ENCODE results near the gene HES6.

Gene HES6

DNA sequence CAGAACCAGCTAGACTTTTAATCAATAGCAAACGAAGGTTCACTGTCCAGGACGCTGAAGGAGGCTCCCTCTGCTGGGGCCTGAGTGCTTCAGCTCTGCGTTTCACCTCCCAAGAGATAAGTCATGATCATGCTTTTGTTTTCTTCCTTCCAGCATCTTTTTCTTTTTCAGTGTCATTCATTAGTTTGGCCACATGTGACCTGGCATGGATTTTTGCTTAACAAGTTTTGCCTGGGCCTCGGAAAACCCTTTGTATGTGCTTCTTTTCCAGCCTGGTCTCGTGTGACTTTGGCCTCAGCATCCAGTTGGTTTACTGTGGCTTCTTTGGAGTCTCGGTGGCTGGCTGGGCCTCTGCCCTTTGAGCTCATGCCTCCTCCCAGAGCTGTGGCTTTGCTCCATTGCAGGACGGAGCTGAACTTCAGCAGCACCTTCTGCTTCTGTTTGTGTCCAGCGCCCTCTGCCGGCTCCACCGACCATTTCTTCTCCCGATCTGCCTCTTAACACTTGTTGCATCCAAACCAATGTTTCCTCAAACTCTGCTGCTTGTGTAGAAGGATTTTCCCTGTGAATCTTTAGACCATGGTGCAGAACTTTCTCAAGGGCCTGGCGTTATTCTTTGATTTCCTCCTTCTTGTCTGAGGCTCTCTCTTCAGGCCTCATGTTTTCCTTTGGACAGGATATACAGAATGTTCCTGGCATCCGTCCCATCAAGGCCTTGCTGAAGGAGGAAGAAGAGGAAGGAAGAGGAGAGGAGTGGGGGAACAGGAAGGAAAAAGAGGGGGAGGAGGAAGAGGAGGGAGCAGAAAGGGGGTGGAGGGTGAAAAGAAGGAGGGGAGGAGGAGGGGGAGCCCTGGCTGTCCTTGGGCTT lies 23.6 kb upstream of the HES6 start:
- H3K27ac Mint-ChIP-seq, result peak overlapping the region; percentile 6
- DNase-seq, result peak; percentile 89
- H3K27me3 Mint-ChIP-seq (ENCODE audit: low read depth, poor library complexity), result no peaks in the 10 kb centered on the region
- H3K4me3 Mint-ChIP-seq, result no peak overlapping the region
- peaks cover 11% of the 10 kb centered on the region for H3K36me3 Mint-ChIP-seq (ENCODE audit: low read depth)
- peaks cover 38% of the 10 kb centered on the region for H3K4me1 Mint-ChIP-seq
- H3K9me3 Mint-ChIP-seq, result no peaks in the 10 kb centered on the region
- TF ChIP-seq, protein P1, sequence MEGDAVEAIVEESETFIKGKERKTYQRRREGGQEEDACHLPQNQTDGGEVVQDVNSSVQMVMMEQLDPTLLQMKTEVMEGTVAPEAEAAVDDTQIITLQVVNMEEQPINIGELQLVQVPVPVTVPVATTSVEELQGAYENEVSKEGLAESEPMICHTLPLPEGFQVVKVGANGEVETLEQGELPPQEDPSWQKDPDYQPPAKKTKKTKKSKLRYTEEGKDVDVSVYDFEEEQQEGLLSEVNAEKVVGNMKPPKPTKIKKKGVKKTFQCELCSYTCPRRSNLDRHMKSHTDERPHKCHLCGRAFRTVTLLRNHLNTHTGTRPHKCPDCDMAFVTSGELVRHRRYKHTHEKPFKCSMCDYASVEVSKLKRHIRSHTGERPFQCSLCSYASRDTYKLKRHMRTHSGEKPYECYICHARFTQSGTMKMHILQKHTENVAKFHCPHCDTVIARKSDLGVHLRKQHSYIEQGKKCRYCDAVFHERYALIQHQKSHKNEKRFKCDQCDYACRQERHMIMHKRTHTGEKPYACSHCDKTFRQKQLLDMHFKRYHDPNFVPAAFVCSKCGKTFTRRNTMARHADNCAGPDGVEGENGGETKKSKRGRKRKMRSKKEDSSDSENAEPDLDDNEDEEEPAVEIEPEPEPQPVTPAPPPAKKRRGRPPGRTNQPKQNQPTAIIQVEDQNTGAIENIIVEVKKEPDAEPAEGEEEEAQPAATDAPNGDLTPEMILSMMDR (IDR thresholded peaks at IDR 0.05), result peak; percentile 78

DNA sequence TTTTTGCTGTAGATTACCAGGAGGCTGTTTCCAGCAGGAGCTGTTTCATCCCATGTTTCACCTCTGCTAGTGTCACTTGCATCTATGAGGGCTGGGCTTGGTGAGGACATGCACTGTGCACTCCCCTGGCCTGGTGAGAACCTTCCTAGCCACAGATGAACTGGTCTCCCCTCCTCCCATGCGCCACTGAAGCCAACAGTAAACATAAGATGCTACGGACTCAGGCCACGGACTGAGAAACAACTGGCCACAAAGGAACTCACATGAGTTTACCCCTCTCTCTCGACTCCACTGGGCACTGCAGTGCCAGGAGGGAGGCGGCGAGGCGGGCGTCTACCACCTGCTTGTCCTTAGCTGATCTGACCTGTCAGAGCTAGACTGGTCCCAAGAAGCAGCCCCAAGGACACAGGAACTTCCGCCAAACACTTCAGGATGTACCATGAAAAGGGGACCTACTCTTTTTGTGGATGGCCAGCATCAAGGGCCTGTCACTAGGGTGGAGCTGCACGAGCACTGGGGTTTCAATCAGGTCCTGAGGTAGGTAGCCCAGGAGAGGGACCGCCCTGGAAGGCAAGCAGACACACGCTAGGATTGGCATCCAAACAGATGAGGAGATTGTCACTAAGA lies 22.8 kb upstream of the HES6 start:
- H3K27ac Mint-ChIP-seq, result no peak overlapping the region
- H3K4me3 Mint-ChIP-seq, result no peak overlapping the region
- no peak for DNase-seq
- H3K4me1 Mint-ChIP-seq, result peaks cover 44% of the 10 kb centered on the region
- H3K27me3 Mint-ChIP-seq (ENCODE audit: low read depth, poor library complexity), result no peaks in the 10 kb centered on the region
- TF ChIP-seq, protein P1 (IDR thresholded peaks at IDR 0.05), result no peak
- H3K36me3 Mint-ChIP-seq (ENCODE audit: low read depth), result peaks cover 15% of the 10 kb centered on the region
- H3K9me3 Mint-ChIP-seq, result no peaks in the 10 kb centered on the region

DNA sequence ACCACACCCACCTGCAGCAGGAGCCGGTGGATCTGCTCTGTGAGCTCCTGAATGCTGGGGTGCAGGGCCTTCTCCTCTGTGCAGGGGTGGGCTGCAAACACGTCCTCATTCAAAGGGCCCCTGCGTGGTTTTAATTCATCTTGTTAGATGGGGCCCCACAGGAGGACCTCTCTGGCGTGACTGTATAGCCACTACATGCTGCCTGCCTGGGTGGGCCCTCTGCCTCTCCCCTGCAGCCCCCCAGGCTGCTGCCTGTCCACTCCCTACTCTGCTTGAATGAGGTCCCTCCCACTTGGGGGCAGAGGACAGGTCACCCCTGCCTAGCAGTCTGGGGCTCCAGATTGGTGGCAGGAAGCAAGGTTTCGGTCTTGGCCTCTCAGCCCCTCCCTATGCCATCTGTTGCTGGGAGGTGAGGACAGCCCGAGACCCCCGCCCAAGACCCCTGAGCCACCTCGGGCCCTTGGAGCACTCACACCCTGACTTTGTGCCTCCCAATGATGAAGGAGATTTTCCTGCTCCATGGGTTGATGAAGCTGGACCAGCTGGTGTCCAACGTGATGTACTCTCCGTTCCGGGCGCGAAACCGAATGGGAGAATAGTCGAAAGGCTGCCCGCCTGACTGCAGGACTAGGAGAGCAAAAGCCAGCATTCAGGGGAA lies 22.0 kb upstream of the HES6 start:
- Mint-ChIP-seq H3K27ac (no peak overlapping the region), H3K9me3 (no peaks in the 10 kb centered on the region), H3K4me1 (peaks cover 44% of the 10 kb centered on the region), H3K27me3 (ENCODE audit: low read depth, poor library complexity) (no peaks in the 10 kb centered on the region), H3K36me3 (ENCODE audit: low read depth) (peaks cover 8% of the 10 kb centered on the region), H3K4me3 (no peak overlapping the region)
- no peak for DNase-seq
- TF ChIP-seq, protein P1 (IDR thresholded peaks at IDR 0.05), result no peak

DNA sequence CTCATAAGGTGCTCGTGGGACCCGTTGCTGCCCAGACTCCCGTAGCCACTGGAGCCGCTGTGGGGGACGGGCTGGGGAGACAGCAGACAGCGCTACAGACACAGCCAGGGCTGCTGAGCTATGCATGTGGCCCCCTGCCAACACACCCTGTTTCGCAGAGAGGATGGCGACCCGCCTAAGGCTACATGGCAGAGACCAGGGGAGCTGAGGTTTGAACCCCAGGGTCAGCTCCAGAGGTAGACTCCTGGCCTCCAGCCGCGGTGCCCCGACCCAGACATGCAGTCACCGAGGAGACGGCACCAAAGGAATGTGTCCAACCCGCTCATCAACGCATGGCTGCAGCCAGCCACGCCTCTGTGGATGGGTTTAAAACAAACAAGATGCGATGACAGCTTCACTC lies 21.0 kb upstream of the HES6 start:
- Mint-ChIP-seq H3K27me3 (ENCODE audit: low read depth, poor library complexity) (no peaks in the 10 kb centered on the region), H3K4me1 (peaks cover 44% of the 10 kb centered on the region), H3K9me3 (no peaks in the 10 kb centered on the region), H3K27ac (no peak overlapping the region), H3K4me3 (no peak overlapping the region), H3K36me3 (ENCODE audit: low read depth) (peaks cover 8% of the 10 kb centered on the region)
- TF ChIP-seq, protein P1 (IDR thresholded peaks at IDR 0.05), result no peak
- DNase-seq, result peak; percentile 35

DNA sequence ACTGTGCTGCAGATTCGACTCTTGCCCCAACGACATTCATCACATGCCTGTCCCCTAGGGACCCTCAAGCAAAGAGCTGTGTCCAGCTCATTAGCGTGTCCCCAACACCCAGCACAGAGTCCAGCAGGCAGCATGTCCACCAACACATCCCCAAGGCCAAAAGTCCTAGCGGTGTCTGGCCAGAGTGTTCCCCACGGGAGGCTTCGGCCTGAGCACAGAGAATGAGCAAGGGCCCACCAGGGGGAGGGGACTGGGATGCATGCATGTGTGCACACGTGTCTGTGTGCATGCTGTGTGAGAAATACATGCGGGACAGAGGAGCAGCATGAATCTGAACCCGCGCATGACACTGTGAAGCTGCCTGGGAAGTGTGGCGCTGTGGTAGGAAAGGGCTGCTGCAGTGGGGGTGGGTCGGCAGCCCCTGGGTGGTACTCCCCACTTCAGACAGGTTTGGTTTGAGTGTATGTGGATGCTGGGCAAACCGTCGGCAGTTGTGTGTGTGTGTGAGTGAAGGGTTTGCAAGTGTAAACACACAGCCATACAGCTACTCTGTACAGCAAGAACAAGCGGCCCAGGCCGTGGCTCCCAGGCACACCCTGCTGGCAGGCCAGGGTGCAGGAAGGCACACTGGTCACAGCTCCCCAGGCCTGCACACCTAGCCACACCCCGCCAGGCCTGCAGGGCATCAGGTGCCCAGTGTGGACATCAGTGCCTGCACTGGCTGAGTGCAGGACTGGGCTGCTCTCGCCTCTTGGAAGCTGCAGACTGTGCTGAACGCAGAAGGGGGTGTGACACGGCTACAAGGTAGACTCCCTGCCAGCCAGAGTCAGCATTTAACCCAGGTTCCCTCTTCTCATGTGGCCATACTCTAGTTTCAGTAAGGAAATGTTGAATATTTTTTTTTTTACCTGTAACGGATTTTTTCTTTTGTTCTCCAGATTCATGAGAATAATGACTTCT lies 19.5 kb upstream of the HES6 start:
- no peaks in the 10 kb centered on the region for H3K27me3 Mint-ChIP-seq (ENCODE audit: low read depth, poor library complexity)
- no peak for DNase-seq
- H3K27ac Mint-ChIP-seq, result peak overlapping the region; percentile 78
- H3K4me1 Mint-ChIP-seq, result peaks cover 44% of the 10 kb centered on the region
- H3K4me3 Mint-ChIP-seq, result no peak overlapping the region
- TF ChIP-seq, protein P1 (IDR thresholded peaks at IDR 0.05), result no peak
- H3K9me3 Mint-ChIP-seq, result no peaks in the 10 kb centered on the region
- peaks cover 13% of the 10 kb centered on the region for H3K36me3 Mint-ChIP-seq (ENCODE audit: low read depth)

Data from nephron progenitor cell (in vitro differentiated cells).